ENCODE data around the gene PEX14.

PEX14 gene

DNA sequence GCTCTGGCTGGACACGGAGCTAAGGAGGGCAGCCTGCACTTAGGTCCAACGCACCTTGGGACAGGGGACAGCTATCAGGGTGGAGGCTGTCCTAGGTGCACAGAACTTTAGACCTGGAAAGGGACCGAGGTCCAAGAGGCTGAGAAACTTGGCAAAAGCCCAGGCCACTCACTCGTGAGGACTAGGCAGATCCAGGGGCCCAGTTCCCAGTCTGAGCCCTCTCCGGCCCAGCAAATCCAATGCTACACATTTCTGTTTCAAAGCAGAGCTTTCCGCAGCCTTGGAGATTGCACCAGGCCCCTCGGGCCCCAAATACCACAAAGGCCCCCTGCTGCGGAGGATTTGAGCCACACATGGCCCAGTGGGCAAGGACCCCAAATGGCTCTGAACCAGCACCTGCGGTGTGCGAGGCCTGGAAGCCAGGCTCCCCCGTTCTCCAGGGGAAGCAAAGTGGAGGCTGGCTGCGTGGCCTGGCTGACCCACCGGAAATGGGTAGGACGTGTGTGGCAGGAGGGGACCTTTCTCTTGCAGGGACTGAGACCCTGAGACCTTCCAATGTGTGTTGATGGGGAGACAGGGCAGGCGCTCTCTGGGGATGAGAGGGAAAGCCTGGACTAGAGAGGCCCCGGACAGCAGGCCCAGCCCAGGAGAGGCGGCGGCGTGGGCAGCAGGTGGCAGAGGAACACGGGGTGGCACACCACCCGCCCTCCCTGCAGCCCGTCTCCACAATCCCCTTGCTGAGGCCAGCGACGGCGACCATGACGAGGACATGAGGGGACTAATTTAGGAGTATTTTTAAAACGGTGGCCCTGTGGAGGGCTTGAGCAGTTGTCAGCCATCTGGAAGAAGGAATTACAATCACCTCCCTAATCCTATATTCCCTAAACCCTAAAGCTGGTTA lies 203.0 kb downstream of the PEX14 start:
- Histone ChIP-seq H3K27me3 (no peaks in the 10 kb centered on the region), H3K9me3 (no peaks in the 10 kb centered on the region), H3K4me3 (no peak overlapping the region), H3K9ac (peak overlapping the region; percentile 53; the same call in 1 of the 2 replicates), H3K4me2 (peak overlapping the region; percentile 79), H3K27ac (peak overlapping the region; percentile 43), H3K36me3 (no peaks in the 10 kb centered on the region), H3K4me1 (peaks cover 71% of the 10 kb centered on the region), H4K20me1 (peaks cover 41% of the 10 kb centered on the region; the same call in 1 of the 2 replicates)
- no peak for TF ChIP-seq Cebpa-rat (IDR thresholded peaks at IDR 0.05)

DNA sequence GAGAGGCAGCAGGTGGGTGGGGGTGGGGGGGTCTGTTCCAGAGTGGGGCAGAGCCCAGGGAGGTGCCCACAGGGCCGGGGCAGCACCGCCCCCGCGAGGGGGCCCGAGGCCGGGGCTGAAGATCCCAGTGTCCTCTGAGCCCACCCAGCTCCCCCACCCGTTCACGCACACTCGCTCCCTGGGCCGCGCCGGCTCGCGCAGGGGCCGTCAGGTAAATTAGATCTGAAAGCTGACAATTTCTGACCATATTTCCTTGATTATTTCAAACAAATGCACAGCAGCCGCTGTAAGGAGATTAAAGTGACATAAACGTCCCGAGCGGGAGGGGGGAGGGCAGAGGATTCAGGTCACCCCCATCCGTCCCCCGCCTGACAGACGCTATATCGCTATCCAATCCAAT lies 203.7 kb downstream of the PEX14 start:
- Histone ChIP-seq H3K9me3 (no peaks in the 10 kb centered on the region), H3K4me1 (peaks cover 77% of the 10 kb centered on the region), H3K9ac (no peak overlapping the region), H3K27ac (no peak overlapping the region), H3K36me3 (no peaks in the 10 kb centered on the region), H3K4me2 (peak overlapping the region; percentile 79), H4K20me1 (peaks cover 41% of the 10 kb centered on the region; the same call in 1 of the 2 replicates), H3K4me3 (no peak overlapping the region), H3K27me3 (no peaks in the 10 kb centered on the region)
- TF ChIP-seq Cebpa-rat (IDR thresholded peaks at IDR 0.05) = no peak

DNA sequence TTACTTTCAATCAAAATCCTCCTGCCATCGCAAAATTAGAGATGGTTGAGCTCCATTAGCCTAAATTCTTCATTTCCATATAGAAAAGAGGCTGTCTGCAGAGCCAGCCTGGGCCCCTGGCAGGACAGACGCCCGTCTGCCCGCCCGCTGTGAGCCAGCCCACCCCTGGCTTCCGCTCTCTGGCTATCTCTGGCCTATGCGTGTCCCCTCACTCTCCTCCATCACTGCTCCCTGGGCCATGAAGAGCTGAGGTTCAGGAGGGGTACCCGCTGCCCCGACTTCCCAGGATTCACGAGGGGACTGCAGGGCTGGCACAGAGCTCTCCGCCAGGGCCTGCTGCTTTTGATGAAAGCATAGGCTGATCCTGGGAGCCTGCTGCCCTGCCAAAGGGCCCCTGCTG lies 204.1 kb downstream of the PEX14 start:
- Histone ChIP-seq H3K27me3 (no peaks in the 10 kb centered on the region), H3K27ac (no peak overlapping the region), H3K36me3 (no peaks in the 10 kb centered on the region), H3K9ac (no peak overlapping the region), H3K4me1 (peaks cover 81% of the 10 kb centered on the region), H3K4me3 (no peak overlapping the region), H4K20me1 (peaks cover 36% of the 10 kb centered on the region; the same call in 1 of the 2 replicates), H3K4me2 (peak overlapping the region; percentile 61), H3K9me3 (no peaks in the 10 kb centered on the region)
- no peak for TF ChIP-seq Cebpa-rat (IDR thresholded peaks at IDR 0.05)

DNA sequence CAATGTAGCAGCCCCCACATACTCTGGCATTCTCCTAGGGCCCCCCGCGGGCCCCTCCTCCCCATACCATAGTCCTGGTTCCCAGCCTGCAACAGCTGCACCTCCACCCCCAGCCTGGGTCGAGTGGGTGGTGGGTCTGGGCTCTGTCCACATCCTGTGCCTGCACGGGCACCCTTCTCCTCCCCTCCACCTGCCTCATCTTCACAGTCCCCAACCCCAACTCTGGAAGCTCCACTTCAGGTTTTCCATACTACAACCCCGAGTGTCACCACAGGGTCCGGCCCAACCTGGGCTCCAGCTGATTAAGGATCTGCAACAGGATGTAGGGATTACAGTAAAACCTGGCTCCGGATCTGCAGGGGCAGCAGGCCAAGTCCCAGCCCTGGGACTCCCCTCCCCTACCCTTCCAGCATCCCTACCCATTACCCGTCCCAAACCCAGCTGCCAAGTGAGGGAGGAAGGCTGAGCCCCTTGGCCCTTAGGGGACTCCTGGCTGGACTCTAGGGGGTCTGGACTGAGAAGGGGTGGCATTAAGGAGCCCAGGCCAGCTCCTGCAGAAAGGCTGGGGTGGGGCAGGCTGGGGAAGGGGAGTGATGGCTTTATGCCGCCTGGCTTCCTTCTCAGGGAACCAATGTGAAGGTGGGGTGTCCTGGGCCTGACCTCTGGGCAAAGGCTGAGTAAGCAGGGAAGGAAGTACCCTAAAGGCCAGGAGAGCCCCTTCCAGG lies 204.9 kb downstream of the PEX14 start:
- H3K4me1 ChIP-seq = peaks cover 86% of the 10 kb centered on the region
- no peak overlapping the region for H3K9ac ChIP-seq
- no peaks in the 10 kb centered on the region for H3K36me3 ChIP-seq
- TF ChIP-seq Cebpa-rat (IDR thresholded peaks at IDR 0.05) = no peak
- peaks cover 28% of the 10 kb centered on the region; the same call in 1 of the 2 replicates for H4K20me1 ChIP-seq
- no peaks in the 10 kb centered on the region for H3K9me3 ChIP-seq
- peak overlapping the region; percentile 61 for H3K4me2 ChIP-seq
- no peak overlapping the region for H3K27ac ChIP-seq
- no peak overlapping the region for H3K4me3 ChIP-seq
- no peaks in the 10 kb centered on the region for H3K27me3 ChIP-seq

All from BLaER1 (cell line).